Natural killer cell (primary cell): ENCODE data around the gene SH3BP5. TPM values are rescaled to one million over a fixed set of nuclear protein-coding genes. Genes with fewer than 3 reads are reported as not detected.

Experiments used
- ATAC-seq, 3 donors: fragments of 150-1000 bp in 2 of 3; fragments of 200-7000 bp in 1 of 3; cut with Tn5 transposase; 1 replicate in 1 of 3; 2 replicates in 2 of 3; pipeline ENCODE4 v1.10.0; 2021; ENCODE audit warnings: mild to moderate bottlenecking in 2 of 3, moderate library complexity in 2 of 3
- DNase-seq, 2 donors: peaks; one replicate each; pipeline versions ENCODE4 v3.0.0 to v3.0.0-alpha.2; 2013 to 2021; ENCODE audit warnings: mixed read lengths in 1 of 2
- H3K27ac ChIP-seq: one replicate; pipeline ENCODE4 v1.5.1; 2013; ENCODE audit warnings: mild to moderate bottlenecking, low read length
- H3K27me3 ChIP-seq: one replicate; pipeline ENCODE4 v1.6.1; 2013; ENCODE audit warnings: low read length; ENCODE audit not compliant: control insufficient read depth, insufficient read depth
- H3K36me3 ChIP-seq: one replicate; pipeline ENCODE4 v1.6.1; 2013; ENCODE audit warnings: low read length; ENCODE audit not compliant: control insufficient read depth, insufficient read depth
- H3K4me1 ChIP-seq: one replicate; pipeline ENCODE4 v1.6.1; 2013; ENCODE audit warnings: low read length; ENCODE audit not compliant: control insufficient read depth, insufficient read depth
- H3K4me3 ChIP-seq: one replicate; pipeline ENCODE4 v1.5.1; 2013; ENCODE audit warnings: low read length
- H3K9me3 ChIP-seq: one replicate; pipeline ENCODE4 v1.6.1; 2013; ENCODE audit warnings: low read length; ENCODE audit not compliant: control insufficient read depth, insufficient read depth
- H3K27ac Mint-ChIP-seq, 2 donors: one replicate each; pipeline ENCODE4 v1.8.0; 2022; ENCODE audit warnings: mild to moderate bottlenecking in 2 of 2, mixed read lengths in 2 of 2, moderate library complexity in 1 of 2
- H3K27me3 Mint-ChIP-seq, 2 donors: one replicate each; pipeline ENCODE4 v1.8.0; 2022; ENCODE audit warnings: low read depth in 2 of 2, mixed read lengths in 2 of 2
- H3K36me3 Mint-ChIP-seq: one replicate; pipeline ENCODE4 v1.8.0; 2022; ENCODE audit warnings: mixed read lengths
- H3K4me1 Mint-ChIP-seq, 2 donors: one replicate each; pipeline ENCODE4 v1.8.0; 2022; ENCODE audit warnings: mixed read lengths in 2 of 2
- H3K4me3 Mint-ChIP-seq: one replicate; pipeline ENCODE4 v1.8.0; 2022; ENCODE audit warnings: mild to moderate bottlenecking, moderate library complexity, mixed read lengths
- H3K9me3 Mint-ChIP-seq, 2 donors: one replicate each; pipeline ENCODE4 v1.8.0; 2022; ENCODE audit warnings: mixed read lengths in 2 of 2
- CTCF ChIP-seq: fragments of 200-600 bp; IDR thresholded peaks from one replicate; pipeline ENCODE4 v1.8.0; 2022; ENCODE audit warnings: antibody characterized with exemption
- WGBS: methylation state at CpG from one replicate; pipeline ENCODE4 v1.1.7; 2013; ENCODE audit warnings: missing lambda C conversion rate; ENCODE audit not compliant: insufficient coverage; 5-methylcytosine and 5-hydroxymethylcytosine counted together
- intact Hi-C: fragments of 100-400 bp; cut with micrococcal nuclease; formaldehyde crosslinking; loops from one replicate; pipeline ENCODE4 v1.14.2; 2022
- total RNA-seq, 4 donors: library from RNA; stranded (reverse); fragments of 120-200 nt in 1 of 4; gene quantifications; one replicate each; pipeline versions ENCODE4 v1.2.3 to v1.2.4, GENCODE V29; 2013 to 2022

Gene SH3BP5
- total RNA-seq, 3 donors from 2014 or later (not counting 1 experiment from before 2014, with no cell fraction given) = 89.4 to 129 (median 91.0) TPM

GRCh38 chr3:15217011-15217671, 115.2 kb downstream of the SH3BP5 start:
- peak in 1 of 2 donors; percentile 47 for DNase-seq
- H3K27ac ChIP-seq = no peak overlapping the region
- H3K4me3 ChIP-seq = no peak overlapping the region
- H3K36me3 Mint-ChIP-seq = peaks cover 6% of the 10 kb centered on the region
- no peaks in the 10 kb centered on the region for H3K27me3 ChIP-seq
- no peak overlapping the region for H3K27ac Mint-ChIP-seq
- intact Hi-C loops = no loop called here
- no peaks in the 10 kb centered on the region for H3K4me1 ChIP-seq
- ATAC-seq = no peak
- H3K9me3 ChIP-seq = no peaks in the 10 kb centered on the region
- peaks cover 5% of the 10 kb centered on the region in 2 donors for H3K4me1 Mint-ChIP-seq
- TF ChIP-seq CTCF = no peak
- H3K27me3 Mint-ChIP-seq = no peaks in the 10 kb centered on the region
- no peak overlapping the region for H3K4me3 Mint-ChIP-seq
- peaks cover 75% of the 10 kb centered on the region for H3K36me3 ChIP-seq
- WGBS = 100% methylated on average over 3 of the region's 4 CpGs
- H3K9me3 Mint-ChIP-seq = no peaks in the 10 kb centered on the region

- ATAC-seq (no peak), DNase-seq (no peak)
- no CpG with 5 or more reads among the region's 1 CpG for WGBS
- Mint-ChIP-seq H3K4me3 (no peak overlapping the region), H3K9me3 (no peaks in the 10 kb centered on the region), H3K36me3 (peaks cover 6% of the 10 kb centered on the region), H3K4me1 (peaks cover 5 to 6% of the 10 kb centered on the region in 2 donors), H3K27ac (no peak overlapping the region), H3K27me3 (no peaks in the 10 kb centered on the region)
- no peak for TF ChIP-seq CTCF
- H3K27ac ChIP-seq = no peak overlapping the region
- H3K27me3 ChIP-seq = no peaks in the 10 kb centered on the region
- H3K4me3 ChIP-seq = no peak overlapping the region
- intact Hi-C loops = no loop called here
- no peaks in the 10 kb centered on the region for H3K4me1 ChIP-seq
- H3K36me3 ChIP-seq = peaks cover 71% of the 10 kb centered on the region
- no peaks in the 10 kb centered on the region for H3K9me3 ChIP-seq
These were observed 115.9 kb downstream of the SH3BP5 start for GRCh38 chr3:15216501-15216900.

GRCh38 chr3:15215996-15216395, 116.4 kb downstream of the SH3BP5 start:
- DNase-seq (no peak), ATAC-seq (no peak)
- H3K27me3 Mint-ChIP-seq = no peaks in the 10 kb centered on the region
- H3K36me3 ChIP-seq = peaks cover 72% of the 10 kb centered on the region
- TF ChIP-seq CTCF = no peak
- H3K4me1 ChIP-seq = no peaks in the 10 kb centered on the region
- no peak overlapping the region for H3K27ac Mint-ChIP-seq
- H3K4me3 ChIP-seq = no peak overlapping the region
- H3K9me3 ChIP-seq = no peaks in the 10 kb centered on the region
- H3K36me3 Mint-ChIP-seq = peaks cover 6% of the 10 kb centered on the region
- intact Hi-C loops = no loop called here
- H3K27me3 ChIP-seq = no peaks in the 10 kb centered on the region
- no peaks in the 10 kb centered on the region for H3K9me3 Mint-ChIP-seq
- no peak overlapping the region for H3K4me3 Mint-ChIP-seq
- H3K4me1 Mint-ChIP-seq = peaks cover 5 to 6% of the 10 kb centered on the region in 2 donors
- no peak overlapping the region for H3K27ac ChIP-seq
- 75% methylated on average over 2 of the region's 2 CpGs for WGBS

GRCh38 chr3:15214758-15215157, 117.6 kb downstream of the SH3BP5 start:
- intact Hi-C loops = no loop called here
- Mint-ChIP-seq H3K27me3 (no peaks in the 10 kb centered on the region), H3K9me3 (no peaks in the 10 kb centered on the region), H3K4me1 (peaks cover 0 to 6% of the 10 kb centered on the region in 2 donors), H3K27ac (no peak overlapping the region), H3K4me3 (no peak overlapping the region), H3K36me3 (peaks cover 6% of the 10 kb centered on the region)
- TF ChIP-seq CTCF = no peak
- ATAC-seq (no peak), DNase-seq (no peak)
- H3K4me3 ChIP-seq = no peak overlapping the region
- H3K9me3 ChIP-seq = no peaks in the 10 kb centered on the region
- H3K36me3 ChIP-seq = peaks cover 65% of the 10 kb centered on the region
- H3K27me3 ChIP-seq = no peaks in the 10 kb centered on the region
- no peak overlapping the region for H3K27ac ChIP-seq
- no CpG with 5 or more reads among the region's 1 CpG for WGBS
- no peaks in the 10 kb centered on the region for H3K4me1 ChIP-seq
